Measurements from ENCODE around the gene HSD17B4. TPM values are rescaled to one million over a fixed set of nuclear protein-coding genes. Genes with fewer than 3 reads are reported as not detected.

The HSD17B4 gene
- total and polyA plus RNA-seq, 9 donors = 54.6 to 208 (median 129) TPM

DNA sequence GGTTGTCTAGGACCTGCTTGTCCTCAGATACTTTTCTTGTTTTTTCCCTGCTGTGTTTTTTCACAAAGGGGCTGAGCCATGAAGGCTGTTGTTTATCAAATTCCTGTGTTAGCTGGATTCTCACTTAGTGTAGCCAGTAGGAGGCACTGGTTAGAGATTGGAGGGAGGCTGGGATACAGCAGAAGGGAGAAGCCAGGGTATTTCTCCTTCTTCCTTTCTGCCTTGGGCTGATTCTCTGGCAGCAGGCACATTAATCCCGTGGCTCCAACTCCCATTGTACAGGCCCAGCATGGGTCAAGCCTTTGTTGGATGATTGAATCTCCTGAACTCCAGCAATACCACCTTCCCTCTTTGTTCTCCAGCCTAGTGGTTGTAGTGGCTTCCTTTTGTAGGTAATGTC is 130.7 kb downstream of the HSD17B4 start:
- 59 to 72% (median 61%) methylated on average over 1 of the region's 1 CpG for WGBS, 3 donors
- Histone ChIP-seq H3K27me3 (no peaks in the 10 kb centered on the region), H3K4me3 (no peak overlapping the region), H3K4me1 (ENCODE audit: insufficient read depth) (no peaks in the 10 kb centered on the region), H3K27ac (no peak overlapping the region), H3K36me3 (no peaks in the 10 kb centered on the region), H3K9me3 (no peaks in the 10 kb centered on the region)
- no peak for DNase-seq
- TF ChIP-seq, protein P1, sequence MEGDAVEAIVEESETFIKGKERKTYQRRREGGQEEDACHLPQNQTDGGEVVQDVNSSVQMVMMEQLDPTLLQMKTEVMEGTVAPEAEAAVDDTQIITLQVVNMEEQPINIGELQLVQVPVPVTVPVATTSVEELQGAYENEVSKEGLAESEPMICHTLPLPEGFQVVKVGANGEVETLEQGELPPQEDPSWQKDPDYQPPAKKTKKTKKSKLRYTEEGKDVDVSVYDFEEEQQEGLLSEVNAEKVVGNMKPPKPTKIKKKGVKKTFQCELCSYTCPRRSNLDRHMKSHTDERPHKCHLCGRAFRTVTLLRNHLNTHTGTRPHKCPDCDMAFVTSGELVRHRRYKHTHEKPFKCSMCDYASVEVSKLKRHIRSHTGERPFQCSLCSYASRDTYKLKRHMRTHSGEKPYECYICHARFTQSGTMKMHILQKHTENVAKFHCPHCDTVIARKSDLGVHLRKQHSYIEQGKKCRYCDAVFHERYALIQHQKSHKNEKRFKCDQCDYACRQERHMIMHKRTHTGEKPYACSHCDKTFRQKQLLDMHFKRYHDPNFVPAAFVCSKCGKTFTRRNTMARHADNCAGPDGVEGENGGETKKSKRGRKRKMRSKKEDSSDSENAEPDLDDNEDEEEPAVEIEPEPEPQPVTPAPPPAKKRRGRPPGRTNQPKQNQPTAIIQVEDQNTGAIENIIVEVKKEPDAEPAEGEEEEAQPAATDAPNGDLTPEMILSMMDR (IDR thresholded peaks at IDR 0.05) = no peak
- TF ChIP-seq POLR2A (IDR thresholded peaks at IDR 0.05) (no peak), EP300 (IDR thresholded peaks at IDR 0.05) (no peak)
- intact Hi-C loops (cut with DNase I) = no loop called here

GRCh38 chr5:119583684-119584083 is 131.4 kb downstream of the HSD17B4 start:
- Histone ChIP-seq H3K4me3 (no peak overlapping the region), H3K27ac (no peak overlapping the region), H3K36me3 (no peaks in the 10 kb centered on the region), H3K27me3 (no peaks in the 10 kb centered on the region), H3K9me3 (no peaks in the 10 kb centered on the region), H3K4me1 (ENCODE audit: insufficient read depth) (no peaks in the 10 kb centered on the region)
- no peak for DNase-seq
- TF ChIP-seq, protein P1 (IDR thresholded peaks at IDR 0.05) = no peak
- intact Hi-C loops (cut with DNase I) = no loop called here
- WGBS, 3 donors = 60 to 62% (median 61%) methylated on average over 3 of the region's 3 CpGs

Small RNAs within 50 kb of the gene (small RNA-seq; reads per million reads assigned to genes)
- not detected for gene RNA5SP190

Other genes starting within 250 kb of the HSD17B4 start
- gene TNFAIP8, start 96.5 kb upstream of the HSD17B4 start, total RNA-seq = 10 to 100 TPM in 1 of 7 donors, 1 to 10 TPM in 6; 1.4 to 14.6 (median 4.5) TPM
- 10 to 100 TPM in 1 of 2 donors, 1 to 10 TPM in 1; 5.0 to 12.0 TPM for gene TNFAIP8, start 96.5 kb upstream of the HSD17B4 start, polyA plus RNA-seq
- gene FAM170A, start 177.1 kb downstream of the HSD17B4 start, total RNA-seq = not detected
- not detected for gene FAM170A, start 177.1 kb downstream of the HSD17B4 start, polyA plus RNA-seq

Data from ovary (tissue), 9 donors.